SK-N-DZ (cell line): ENCODE results near the gene RGSL1.

Experiments used
- DNase-seq: peaks from one replicate; pipeline ENCODE4 v3.0.0-alpha.2; 2015; ENCODE audit warnings: low spot score

RGSL1 gene

DNA sequence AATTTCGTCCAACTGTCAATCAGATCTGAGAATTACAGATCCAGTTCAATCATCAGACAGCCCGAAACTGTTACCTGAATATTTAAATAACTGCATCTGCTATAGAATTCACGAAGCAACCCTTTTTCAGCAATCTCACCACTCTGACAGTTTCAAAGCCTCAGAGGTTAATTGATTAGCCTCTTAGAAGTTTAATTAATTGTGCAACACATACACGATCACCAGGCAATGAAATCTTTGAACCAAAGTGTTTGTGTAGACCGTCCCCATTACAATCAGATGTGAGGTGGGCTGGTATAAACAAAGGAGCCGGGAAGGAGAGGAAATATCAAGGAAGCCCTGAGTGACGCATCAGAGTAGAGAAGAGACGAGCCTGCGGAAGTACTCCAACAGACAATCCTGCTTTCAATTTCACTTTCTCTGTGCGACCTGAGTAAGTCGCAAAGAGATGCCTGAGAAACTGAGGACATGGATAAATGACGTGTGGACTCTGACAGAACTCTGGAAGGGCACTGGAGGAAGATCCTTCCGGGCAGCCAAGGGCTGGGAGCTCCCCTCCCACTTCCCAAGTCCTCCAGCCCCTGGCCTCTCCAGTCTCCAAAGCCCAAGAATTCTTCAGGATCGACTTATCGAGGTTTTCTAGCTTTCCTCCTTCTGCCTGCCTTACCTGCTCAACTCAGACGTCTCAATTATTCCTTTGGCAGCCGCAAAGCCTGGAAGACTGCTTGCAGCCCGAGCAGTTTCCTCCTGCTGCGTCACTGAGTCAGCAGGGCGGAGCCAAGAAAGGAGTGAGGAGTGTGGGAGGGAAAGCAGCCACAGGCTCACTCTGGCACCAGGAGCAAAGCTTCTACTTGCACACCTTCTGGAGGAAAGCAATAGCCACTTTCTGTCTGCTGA is 138.8 kb downstream of the RGSL1 start, which contains the start of gene RNASEL:
RNASEL (minus strand) TSS at position 757 of the 897 bp plus-strand sequence. CDS start 2,450 bp downstream, outside the sequence.
- DNase-seq, result peak; percentile 32

DNA sequence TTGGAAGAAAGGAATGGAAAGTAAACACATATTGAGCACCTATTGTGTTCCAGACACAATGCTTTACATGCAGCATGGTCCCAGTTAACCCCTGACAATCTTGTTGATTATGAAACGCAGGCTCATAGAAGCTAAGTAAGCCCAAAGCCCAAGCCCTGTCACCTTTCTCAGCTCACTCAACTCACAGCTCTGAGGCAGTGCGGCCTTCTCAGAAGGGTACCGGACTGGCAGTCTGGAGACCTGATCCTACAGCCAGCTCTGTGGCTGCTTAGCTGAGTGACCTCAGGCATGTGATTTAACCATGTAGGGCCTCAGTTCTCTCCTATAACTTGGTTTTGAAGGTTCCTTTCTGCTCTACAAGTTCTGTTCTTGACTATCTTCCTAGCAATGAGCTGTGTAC is 139.6 kb downstream of the RGSL1 start:
- DNase-seq, result no peak

DNA sequence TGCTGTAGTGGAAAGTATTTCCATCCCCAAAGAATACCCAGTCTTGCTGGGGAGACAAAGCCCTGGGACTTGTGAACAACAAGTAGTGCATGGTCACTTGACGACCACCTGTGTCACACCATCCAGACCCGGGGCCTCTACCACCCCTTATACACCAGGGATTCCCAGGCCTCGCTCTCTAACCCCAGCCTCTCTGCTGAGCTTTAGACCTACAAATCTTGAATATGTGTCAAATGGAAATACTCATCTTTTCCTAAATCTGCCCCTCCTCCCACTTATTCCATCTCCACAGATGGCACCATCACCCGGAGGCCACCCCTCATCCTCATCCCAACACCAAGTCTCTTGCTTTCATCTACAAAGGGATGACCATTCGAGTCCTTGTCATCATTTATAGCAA is 140.0 kb downstream of the RGSL1 start:
- DNase-seq, result no peak

DNA sequence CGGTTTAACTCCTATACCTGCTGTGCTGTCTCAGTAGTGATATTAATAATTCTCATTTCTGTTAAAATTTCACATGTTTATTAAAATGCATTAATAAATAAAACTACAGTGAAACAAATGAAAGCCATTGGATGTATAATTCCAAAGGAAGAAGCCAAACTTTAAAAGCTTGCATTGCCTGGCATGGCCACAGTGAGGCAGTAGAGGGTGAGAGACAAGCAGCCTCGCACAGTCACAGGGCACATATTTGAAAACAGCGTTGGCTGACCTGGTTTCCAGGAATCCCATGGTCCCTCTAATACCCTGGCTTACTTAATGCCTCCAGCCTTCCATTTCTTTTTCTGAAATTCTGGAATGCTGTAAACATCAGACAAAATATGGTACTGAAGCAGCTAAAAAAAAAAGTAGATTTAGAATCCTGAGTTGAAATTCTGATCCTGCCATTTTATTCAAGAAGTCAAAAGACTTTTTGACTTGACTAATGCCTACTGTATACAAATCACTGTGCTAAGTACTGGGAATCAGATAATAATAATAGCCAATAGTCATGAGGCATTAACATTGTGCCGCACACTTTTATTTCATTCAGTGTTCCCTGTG is 145.8 kb downstream of the RGSL1 start:
- DNase-seq, result no peak

DNA sequence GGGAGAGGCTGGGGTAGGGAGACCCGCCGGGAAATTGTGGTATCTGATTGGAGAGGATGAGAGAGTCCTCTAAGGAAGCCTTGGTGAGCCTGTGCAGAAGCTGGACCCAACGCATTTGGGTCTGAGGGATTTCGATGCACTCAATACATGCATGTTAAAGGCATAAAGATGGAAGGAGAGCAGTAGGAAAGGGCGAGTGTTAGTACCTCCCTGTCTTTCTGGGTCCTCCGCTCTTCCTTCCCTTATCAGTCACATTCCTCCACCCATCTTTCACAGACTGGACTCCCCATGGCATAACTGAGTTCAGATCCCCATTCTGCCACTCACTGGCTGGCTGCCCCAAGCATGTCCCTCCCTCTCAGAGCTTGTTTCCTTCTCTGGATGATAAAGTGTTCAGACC is 147.0 kb downstream of the RGSL1 start:
- DNase-seq, result no peak

DNA sequence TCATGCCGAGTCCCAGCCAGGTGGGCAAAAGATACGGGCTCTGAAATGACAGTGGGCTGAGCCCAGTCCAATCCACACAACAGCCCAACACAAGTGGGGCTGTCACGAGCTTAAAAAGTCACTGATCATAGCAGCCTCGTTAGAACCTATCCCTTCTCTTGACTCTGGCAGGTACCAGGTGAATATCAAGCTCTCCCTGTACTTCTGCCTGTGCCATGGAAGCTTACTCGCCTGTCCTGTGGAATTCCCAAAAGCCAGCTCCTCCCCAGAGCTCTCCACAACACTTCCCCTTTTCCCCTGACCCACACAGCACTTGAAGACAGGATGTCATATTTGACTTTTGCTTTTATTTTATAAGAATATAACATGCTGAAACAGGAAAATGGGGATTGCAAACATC is 148.3 kb downstream of the RGSL1 start:
- no peak for DNase-seq

DNA sequence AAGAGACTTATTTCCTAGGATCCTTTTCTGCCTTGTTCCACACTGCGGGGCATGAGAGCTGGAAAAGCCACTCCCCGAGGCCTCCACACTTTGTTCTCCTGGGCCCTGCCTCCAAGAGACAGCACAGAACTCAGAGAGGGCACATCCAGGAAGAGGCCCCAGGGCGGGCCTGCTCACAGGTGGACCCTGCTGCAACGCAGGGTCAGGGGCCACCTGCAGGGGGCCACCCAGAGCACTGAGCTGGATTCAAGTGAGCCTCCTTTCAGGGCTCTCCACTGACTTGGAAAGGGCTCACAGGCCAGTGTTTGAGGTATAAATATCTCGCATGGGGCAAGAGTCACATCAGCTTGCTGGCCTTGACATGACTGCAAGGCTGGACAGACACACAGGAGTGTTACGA is 149.4 kb downstream of the RGSL1 start:
- no peak for DNase-seq

DNA sequence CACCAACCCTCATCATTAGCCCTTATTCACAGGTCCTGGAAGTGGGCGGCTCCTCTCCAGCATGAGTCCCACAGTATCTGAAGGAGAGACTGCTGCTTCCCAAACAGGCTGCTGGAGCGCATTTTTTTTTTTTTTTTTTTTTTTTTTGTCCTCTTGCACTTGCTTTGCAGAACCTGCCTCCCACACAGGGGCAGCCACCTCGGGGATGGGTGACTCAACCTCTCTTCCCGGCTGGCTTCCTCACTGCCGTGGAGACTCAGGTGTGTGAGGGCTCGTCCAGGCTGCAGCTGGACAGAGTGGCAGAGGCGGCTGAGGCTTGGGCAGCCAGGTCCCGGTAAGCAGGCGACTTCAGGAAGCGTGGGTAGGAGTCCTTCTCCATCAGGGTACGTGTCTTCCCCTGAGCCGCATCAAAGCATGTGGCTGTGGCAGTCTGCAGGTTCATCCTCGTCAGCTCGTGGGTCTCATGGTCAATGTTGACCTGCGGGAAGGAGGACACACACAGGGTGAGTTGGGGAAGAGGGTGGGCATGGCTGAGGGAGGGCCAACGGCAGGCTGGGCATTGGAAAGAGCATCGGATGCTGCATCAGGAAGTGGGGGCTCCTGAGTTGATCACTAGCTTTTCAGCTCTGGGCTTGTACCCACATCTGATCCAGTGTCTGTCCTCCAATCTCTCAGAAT is 150.2 kb downstream of the RGSL1 start:
- DNase-seq, result no peak

DNA sequence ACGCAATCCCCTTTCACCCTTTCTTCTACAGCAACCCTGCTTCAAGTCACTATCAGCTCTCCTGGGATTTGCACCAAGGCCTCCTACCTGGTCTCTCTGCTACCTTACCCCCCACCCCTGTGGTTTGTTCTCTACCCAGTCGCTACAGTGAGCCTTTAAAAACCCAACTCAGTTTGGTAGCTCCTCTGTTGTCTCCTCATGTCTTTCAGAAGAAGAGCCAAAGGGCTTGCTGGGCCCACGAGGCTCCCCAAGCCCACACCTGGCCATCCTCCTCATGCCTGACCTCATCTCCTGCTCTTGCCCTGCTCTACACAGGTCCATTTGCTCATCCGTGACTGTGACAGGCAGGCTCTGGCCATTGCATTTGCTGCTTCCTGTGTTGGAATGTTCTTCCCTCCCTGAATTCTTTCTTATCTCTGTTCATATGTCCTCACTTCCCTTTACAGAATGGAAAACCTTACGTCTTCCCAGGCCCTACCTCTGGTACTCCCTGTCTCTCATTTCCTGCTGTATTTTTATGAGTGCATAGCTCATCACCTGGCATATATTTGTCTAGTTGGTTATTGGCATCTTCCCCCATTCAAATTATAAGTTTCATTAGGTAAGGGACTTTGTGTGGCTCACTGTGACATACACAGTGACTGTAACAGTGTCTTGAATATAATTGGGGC is 150.9 kb downstream of the RGSL1 start:
- DNase-seq, result no peak

DNA sequence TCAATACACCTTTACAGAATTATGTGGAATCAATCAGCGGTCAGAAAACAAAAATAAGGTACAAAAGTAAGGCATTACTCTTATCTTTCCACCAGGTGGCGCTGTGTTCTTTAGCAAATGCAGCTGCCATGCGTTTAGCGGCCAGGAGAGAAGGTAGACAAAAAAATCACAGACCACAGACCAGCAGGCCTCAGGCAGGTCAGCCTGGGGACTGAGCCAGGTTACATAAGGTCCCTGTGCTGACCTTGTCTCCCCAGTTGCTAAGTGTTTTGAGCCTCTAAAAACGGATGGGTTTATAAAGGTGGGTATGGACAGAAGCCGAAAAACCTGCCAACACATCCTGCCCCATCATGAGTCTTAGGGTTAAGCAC is 151.5 kb downstream of the RGSL1 start:
- peak; percentile 75 for DNase-seq

DNA sequence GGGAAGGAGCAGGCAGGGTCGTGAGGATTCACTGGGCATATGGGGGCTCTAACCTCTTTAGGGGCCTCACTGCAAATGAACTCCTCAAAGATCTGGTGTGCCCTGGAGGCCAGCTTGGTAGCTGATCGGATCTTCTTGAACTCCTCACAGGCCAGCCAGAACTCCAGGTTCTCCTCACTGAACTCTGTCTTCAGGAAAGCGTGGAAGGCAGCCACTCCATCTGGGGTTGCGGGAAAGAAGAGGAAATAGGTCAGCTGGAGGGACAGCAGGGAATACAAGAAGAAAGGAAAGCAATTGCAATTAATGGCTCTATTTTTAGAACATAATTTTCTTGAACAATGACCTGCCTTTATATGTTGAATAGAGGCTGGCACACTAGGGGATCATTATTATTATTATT is 152.0 kb downstream of the RGSL1 start:
- no peak for DNase-seq

DNA sequence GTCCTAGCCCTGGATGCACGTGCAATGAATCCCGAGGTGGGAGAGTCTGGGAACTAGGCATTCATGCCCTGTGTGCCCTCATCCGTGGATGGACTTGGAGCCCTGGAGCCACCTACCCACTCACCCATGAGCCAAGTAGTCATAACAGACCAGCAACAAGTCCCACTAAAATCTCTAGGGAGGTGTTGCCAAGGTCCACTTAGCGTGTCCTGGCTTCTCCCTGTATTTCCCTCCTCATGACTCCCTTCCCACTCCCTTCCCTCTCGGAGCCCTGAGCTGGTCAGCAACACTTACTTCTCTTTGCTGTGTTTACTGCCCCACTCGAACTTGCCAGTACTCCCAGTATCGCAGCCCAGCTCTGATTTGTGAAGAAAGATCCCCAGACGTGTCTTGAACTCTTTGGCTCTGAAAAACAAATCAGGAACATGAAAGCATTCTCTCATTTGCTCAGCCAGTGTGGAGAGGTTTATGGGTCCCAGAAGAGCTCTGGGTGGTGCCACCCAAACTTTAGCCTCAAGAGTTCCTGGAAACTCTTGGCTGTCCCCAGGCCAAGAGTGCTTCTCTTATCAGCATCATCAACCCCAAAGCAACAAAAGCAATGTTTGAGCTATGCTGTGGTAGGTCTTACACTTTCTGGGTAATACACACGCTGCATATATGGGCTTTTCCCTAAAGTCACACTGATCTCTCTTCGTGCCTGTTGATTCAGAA is 153.1 kb downstream of the RGSL1 start:
- DNase-seq, result no peak

DNA sequence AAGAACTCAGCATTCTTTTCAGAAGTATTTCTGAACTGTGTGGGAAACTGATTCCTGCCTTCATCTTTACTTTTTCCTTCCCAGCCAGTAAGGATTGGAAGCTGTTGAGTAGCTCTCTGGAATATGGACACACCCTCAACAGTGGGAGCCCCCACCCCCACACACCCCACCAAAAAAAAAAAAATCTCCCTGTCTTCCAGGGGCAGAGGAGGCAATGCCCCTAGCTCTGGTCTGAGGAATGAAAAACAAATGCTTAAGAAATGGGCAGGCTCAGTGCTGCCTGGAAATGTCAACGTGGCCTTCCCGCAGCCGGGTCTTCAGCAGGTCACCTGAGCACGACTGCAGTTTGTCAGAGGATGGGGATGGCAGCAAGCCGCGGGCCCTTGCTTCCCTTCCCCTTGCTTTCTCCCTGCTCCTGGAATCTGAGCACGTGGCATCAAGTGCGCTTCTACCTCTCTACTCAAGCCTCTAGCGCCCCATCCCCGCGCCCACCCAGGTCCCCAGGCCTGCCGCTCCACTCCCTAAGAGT is 153.8 kb downstream of the RGSL1 start:
- DNase-seq, result no peak

DNA sequence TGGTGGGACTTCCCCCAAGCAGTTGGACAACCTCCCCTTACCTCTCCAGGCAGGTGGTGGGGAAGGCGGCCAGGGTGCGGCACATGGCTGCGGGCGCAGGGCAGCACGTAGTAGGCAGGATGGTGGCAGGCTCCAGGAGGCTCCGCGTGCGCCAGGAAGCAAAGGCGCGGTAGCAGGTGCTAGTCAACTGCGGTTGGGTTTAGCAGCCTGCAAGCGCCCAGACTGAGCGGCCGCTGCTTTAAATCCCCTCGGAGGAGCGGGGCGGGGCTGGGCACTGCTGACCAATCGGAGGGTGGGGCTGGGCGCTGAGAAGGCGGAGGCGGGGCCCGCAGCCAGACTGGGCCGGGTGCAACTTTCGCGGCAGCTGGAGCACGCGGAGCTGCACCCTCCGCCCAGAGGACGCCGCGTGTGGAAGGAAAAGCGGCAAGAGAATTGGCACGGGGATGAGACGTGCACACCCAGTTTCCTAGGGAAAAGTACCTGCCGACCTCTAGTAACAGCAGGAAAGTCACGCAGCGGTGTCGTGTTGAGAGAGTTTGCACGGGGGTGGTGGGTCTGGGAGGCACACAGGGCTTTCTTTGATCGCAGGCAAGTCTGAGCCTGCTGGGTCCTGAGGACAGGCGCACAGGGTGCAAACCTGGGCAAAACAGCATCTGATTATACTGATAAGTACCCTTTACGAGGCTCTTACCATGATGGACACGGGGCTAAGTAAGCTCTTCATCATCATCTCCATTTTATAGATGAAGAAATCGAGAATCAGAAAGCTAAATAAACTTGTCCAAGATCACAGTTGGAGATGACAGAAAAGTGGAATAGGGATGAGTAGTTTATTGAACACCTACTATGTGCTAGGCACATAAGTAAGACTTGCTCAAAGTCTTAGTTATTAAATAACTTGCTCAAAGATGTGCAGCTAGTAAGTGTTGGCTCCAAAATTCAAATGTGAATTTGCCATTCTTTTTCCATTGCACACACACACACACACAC is 154.5 kb downstream of the RGSL1 start, which contains the start of gene RGS16:
RGS16 (minus strand) TSS at position 215 of the 990 bp plus-strand sequence; CDS start at position 85, 130 bp downstream.
- peak; percentile 41 for DNase-seq

DNA sequence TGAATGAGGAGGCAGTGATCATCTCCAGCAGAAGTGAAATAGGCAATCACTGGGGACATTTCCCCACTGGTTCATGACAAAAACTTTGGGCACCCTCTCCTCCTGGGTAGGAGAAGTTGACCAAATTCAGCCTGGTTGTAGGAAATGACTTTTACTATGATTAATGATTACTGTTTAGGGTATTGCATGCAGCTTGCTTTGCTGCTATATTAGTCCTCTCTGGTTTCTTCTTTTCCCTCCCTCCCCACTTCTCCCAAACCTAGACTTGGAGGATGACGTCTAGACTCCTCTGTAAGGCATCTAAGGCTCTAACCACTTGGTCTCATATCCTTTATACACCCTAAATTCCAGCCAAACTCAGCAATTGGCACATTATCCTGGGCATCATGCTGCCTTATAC is 157.6 kb downstream of the RGSL1 start:
- no peak for DNase-seq

DNA sequence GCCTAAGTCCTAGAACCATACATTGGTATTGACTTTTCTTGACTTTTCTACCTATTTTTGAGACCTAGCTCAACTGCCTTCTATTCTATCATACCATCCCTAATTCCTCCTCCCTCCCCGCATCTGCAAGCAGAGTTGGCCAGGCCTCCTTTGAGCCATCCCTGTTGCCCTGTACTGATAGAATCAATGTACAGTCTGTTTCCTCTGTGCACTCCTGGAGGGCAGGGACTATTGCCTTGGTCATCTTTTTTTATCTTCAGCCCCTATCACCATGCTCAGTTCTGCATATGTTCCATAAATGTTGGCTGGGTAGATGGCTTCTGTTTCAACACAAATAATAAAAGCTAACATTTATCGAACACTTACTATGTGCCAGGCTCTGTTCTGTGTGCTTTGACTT is 158.3 kb downstream of the RGSL1 start:
- DNase-seq, result no peak

DNA sequence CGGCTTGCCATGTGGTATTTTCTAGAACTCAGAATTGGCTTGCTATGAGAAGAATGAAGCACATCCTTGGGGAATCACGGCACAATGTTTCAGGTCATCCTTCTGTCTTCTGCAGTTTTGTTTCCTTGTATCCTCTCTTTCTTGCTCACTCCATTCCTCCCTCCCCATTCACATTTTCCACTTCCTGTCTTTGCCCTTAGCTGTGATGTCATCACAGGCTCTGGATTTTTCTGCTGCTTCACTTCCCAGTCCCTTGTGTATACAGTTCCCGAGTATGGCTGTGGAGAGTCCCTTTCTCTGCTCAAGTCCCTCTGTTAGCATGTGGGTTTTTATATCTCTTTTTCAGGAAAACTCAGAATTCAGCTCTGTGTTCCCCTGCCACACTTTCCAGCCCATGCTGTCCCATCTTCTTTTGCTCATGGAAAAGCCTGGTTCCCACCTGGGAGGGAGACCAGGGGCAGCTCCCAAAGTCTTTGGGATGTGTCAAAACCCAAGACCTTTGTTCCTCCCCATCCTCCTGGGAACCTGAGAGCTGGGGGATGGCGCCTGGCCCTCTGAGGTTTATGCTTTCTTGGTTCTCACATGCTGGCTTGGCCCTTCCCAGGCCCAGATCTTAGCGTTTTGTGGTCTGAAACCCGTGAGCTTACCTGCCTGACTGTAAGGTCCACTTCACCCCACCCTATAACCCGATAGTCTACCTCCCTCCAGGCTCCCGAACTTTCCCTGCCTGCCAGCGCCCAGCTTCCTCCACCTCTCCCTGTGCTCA is 159.1 kb downstream of the RGSL1 start:
- no peak for DNase-seq
